HepG2 (cell line): ENCODE data around the gene ERBB3. TPM values are rescaled to one million over a fixed set of nuclear protein-coding genes. Genes with fewer than 3 reads are reported as not detected.
A peak's percentile ranks its signal among the peaks of the same experiment; 100 is the strongest.

Experiments
- CHD2 ChIP-seq: IDR thresholded peaks from 2 replicates; pipeline ENCODE4 v1.6.1; 2011; ENCODE audit warnings: low read depth, low read length, improper control_type of control experiment
- FOXJ3 ChIP-seq: sonication (generic); formaldehyde crosslinking; IDR thresholded peaks from 2 replicates; pipeline ENCODE4 v1.4.0; 2020; ENCODE audit warnings: missing genetic modification reagents, mild to moderate bottlenecking, borderline replicate concordance
- HNRNPK ChIP-seq: fragments of 200-400 bp; formaldehyde crosslinking; IDR thresholded peaks from 2 replicates; pipeline ENCODE4 v1.6.1; 2018; ENCODE audit warnings: low read length, low read depth, moderate library complexity, mild to moderate bottlenecking; ENCODE audit not compliant: poor library complexity, severe bottlenecking
- JUNB ChIP-seq: sonication (generic); formaldehyde crosslinking; IDR thresholded peaks from 2 replicates; pipeline ENCODE4 v1.8.0; 2022; ENCODE audit warnings: missing genetic modification reagents, mild to moderate bottlenecking, borderline replicate concordance
- KLF6 ChIP-seq: IDR thresholded peaks from 2 replicates; pipeline ENCODE4 v1.8.0; 2016; ENCODE audit warnings: missing biosample characterization, missing genetic modification reagents
- MTF1 ChIP-seq: sonication (generic); formaldehyde crosslinking; IDR thresholded peaks from 2 replicates; pipeline ENCODE4 v1.5.0; 2020; ENCODE audit warnings: missing genetic modification reagents
- MTF2 ChIP-seq: sonication (generic); formaldehyde crosslinking; IDR thresholded peaks from 2 replicates; pipeline ENCODE4 v1.5.0; 2020; ENCODE audit warnings: missing genetic modification reagents, borderline replicate concordance
- MYNN ChIP-seq: sonication (generic); formaldehyde crosslinking; IDR thresholded peaks from 2 replicates; pipeline ENCODE4 v1.4.0; 2020; ENCODE audit warnings: mild to moderate bottlenecking, low read depth, missing genetic modification reagents
- MYPOP ChIP-seq: sonication (generic); formaldehyde crosslinking; IDR thresholded peaks from 2 replicates; pipeline ENCODE4 v1.8.1; 2023; ENCODE audit warnings: mild to moderate bottlenecking, moderate library complexity, missing genetic modification reagents
- PAWR ChIP-seq: sonication (generic); formaldehyde crosslinking; IDR thresholded peaks from 2 replicates; pipeline ENCODE4 v1.4.0; 2020; ENCODE audit warnings: missing genetic modification reagents, mild to moderate bottlenecking, borderline replicate concordance
- PRDM10 ChIP-seq: sonication (generic); formaldehyde crosslinking; IDR thresholded peaks from 2 replicates; pipeline ENCODE4 v1.4.0; 2020; ENCODE audit warnings: low read depth, missing genetic modification reagents
- RAD21 ChIP-seq: fragments of 450-650 bp; formaldehyde crosslinking; IDR thresholded peaks from 2 replicates; pipeline ENCODE4 v1.5.0; 2020; ENCODE audit warnings: mild to moderate bottlenecking
- REL ChIP-seq: sonication (generic); formaldehyde crosslinking; conservative IDR thresholded peaks from 2 replicates; pipeline ENCODE4 v1.8.0; 2022; ENCODE audit warnings: mild to moderate bottlenecking, missing genetic modification reagents, moderate library complexity
- SCMH1 ChIP-seq: sonication (generic); formaldehyde crosslinking; IDR thresholded peaks from 2 replicates; pipeline ENCODE4 v1.9.0; 2021; ENCODE audit warnings: missing genetic modification reagents, mild to moderate bottlenecking, borderline replicate concordance
- SNAPC5 ChIP-seq: sonication (generic); formaldehyde crosslinking; IDR thresholded peaks from 2 replicates; pipeline ENCODE4 v1.8.1; 2023; ENCODE audit warnings: mild to moderate bottlenecking, missing genetic modification reagents, borderline replicate concordance
- SOX6 ChIP-seq, 2 experiments: fragments of 450-650 bp in 1 of 2; sonication (generic) in 1 of 2; formaldehyde crosslinking in 1 of 2; IDR thresholded peaks; 2 replicates each; pipeline versions ENCODE4 v1.4.0 to v1.6.1; 2017 to 2020; ENCODE audit warnings: antibody characterized with exemption in 1 of 2, mild to moderate bottlenecking in 1 of 2, missing genetic modification reagents in 1 of 2
- THYN1 ChIP-seq: sonication (generic); formaldehyde crosslinking; IDR thresholded peaks from 2 replicates; pipeline ENCODE4 v1.8.1; 2023; ENCODE audit warnings: low read depth, mild to moderate bottlenecking, moderate library complexity, missing genetic modification reagents, borderline replicate concordance
- ZNF510 ChIP-seq: sonication (generic); formaldehyde crosslinking; IDR thresholded peaks from 2 replicates; pipeline ENCODE4 v1.4.0; 2020; ENCODE audit warnings: low read depth, mild to moderate bottlenecking, missing genetic modification reagents
- ZNF574 ChIP-seq: sonication (generic); formaldehyde crosslinking; IDR thresholded peaks from 2 replicates; pipeline ENCODE4 v1.4.0; 2020; ENCODE audit warnings: missing genetic modification reagents
- ZNF678 ChIP-seq: sonication (generic); formaldehyde crosslinking; IDR thresholded peaks from 2 replicates; pipeline ENCODE4 v1.4.0; 2020; ENCODE audit warnings: mild to moderate bottlenecking, missing genetic modification reagents
- ZNF703 ChIP-seq: sonication (generic); formaldehyde crosslinking; IDR thresholded peaks from 2 replicates; pipeline ENCODE4 v1.5.1; 2020; ENCODE audit warnings: missing genetic modification reagents, mild to moderate bottlenecking, moderate library complexity, borderline replicate concordance
- polyA plus RNA-seq, 8 experiments: library from polyadenylated mRNA; depleted of rRNA in 3 of 8; stranded (reverse) in 7 of 8; unstranded in 1 of 8; fragments of >200 nt; fragmentation: Illumina TruSeq in 4 of 8; extraction: Trizol in 4 of 8; gene quantifications; 2 replicates each; pipeline versions ENCODE4 v1.2.1 to v1.2.3, GENCODE V29; 2011 to 2016; ENCODE audit warnings: low read depth in 4 of 8, missing spikeins in 1 of 8, mixed read lengths in 1 of 8; ENCODE audit not compliant: insufficient read depth in 1 of 8
- total RNA-seq, 5 experiments: library from RNA; depleted of rRNA; stranded (reverse); fragments of >200 nt; fragmentation: Illumina TruSeq; extraction: Trizol; gene quantifications; 2 replicates each; pipeline ENCODE4 v1.2.3, GENCODE V29; 2016; ENCODE audit warnings: low read depth in 1 of 5

ERBB3 gene
- total and polyA plus RNA-seq, 2 of the 13 experiments (the other 11 are each of a cell fraction or from before 2014, with no cell fraction given), result 93.6 to 358 TPM

GRCh38 chr12:56116267-56117081, 36.5 kb downstream of the ERBB3 start, which contains the start of gene RPL41 (continued):
- TF ChIP-seq ZNF703 (CRISPR knock-in tag) (no peak), SNAPC5 (CRISPR knock-in tag) (no peak), KLF6 (CRISPR knock-in tag) (peak; percentile 92), SCMH1 (CRISPR knock-in tag) (no peak), ZNF574 (CRISPR knock-in tag) (peak; percentile 97), ZNF510 (CRISPR knock-in tag) (peak; percentile 96), PAWR (no peak), MTF2 (0 out of 2 replicates have a peak, but pooled peaks have one; percentile 26), HNRNPK (no peak), SOX6 (IDR thresholded peaks at IDR 0.05) (no peak), SOX6 (CRISPR knock-in tag; IDR thresholded peaks at IDR 0.05) (peak; percentile 63), REL (CRISPR knock-in tag) (no peak), JUNB (no peak), ZNF678 (CRISPR knock-in tag) (peak; percentile 88; the same call in 1 of the 2 replicates), MYPOP (CRISPR knock-in tag) (peak; percentile 86), MYNN (peak; percentile 81; the same call in 1 of the 2 replicates), RAD21 (CRISPR knock-in tag) (no peak), CHD2 (no peak), THYN1 (CRISPR knock-in tag) (no peak), PRDM10 (CRISPR knock-in tag) (peak; percentile 57), MTF1 (CRISPR knock-in tag) (no peak), FOXJ3 (CRISPR knock-in tag) (no peak)
